ENCODE results near the gene ATN1.

DNA sequence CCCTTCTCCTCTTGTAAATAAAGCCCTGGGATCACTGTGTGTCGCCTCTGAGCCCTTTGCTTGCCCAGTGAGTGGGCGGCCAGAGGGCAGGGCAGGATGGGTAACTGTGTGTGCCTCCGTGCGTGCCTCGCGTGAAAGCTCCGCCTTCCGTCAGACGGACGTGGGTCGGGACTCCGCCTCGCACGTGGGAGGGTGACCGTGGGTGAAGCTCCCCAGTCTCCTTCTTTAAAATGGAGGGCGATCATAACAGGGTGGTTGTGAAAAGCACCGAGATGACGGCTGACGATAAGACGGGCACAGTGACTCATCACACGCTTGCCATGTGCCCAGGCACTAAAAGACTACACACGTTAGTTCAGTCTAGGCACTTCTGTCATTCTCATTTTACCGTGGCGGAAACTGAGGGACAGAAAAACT, 33.5 kb downstream of the ATN1 start:
- TF ChIP-seq, protein P1, sequence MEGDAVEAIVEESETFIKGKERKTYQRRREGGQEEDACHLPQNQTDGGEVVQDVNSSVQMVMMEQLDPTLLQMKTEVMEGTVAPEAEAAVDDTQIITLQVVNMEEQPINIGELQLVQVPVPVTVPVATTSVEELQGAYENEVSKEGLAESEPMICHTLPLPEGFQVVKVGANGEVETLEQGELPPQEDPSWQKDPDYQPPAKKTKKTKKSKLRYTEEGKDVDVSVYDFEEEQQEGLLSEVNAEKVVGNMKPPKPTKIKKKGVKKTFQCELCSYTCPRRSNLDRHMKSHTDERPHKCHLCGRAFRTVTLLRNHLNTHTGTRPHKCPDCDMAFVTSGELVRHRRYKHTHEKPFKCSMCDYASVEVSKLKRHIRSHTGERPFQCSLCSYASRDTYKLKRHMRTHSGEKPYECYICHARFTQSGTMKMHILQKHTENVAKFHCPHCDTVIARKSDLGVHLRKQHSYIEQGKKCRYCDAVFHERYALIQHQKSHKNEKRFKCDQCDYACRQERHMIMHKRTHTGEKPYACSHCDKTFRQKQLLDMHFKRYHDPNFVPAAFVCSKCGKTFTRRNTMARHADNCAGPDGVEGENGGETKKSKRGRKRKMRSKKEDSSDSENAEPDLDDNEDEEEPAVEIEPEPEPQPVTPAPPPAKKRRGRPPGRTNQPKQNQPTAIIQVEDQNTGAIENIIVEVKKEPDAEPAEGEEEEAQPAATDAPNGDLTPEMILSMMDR (IDR thresholded peaks at IDR 0.05) = no peak
- TF ChIP-seq POLR2A (IDR thresholded peaks at IDR 0.05) = no peak

Measured in body of pancreas (tissue), 4 donors.